Loucy (cell line): ENCODE results near the gene SLC16A10.

Source experiments
- H2AFZ ChIP-seq: fragments of 200-600 bp; sonication (generic); 2 replicates; pipeline ENCODE4 v1.6.0; 2016; ENCODE audit warnings: antibody characterized with exemption, mild to moderate bottlenecking, low read length, moderate library complexity
- H3F3A ChIP-seq: fragments of 200-600 bp; 2 replicates; pipeline ENCODE4 v1.6.0; 2016; ENCODE audit warnings: antibody characterized with exemption, low read depth, mild to moderate bottlenecking
- H3K27me3 ChIP-seq: fragments of 200-600 bp; sonication (generic); 2 replicates; pipeline ENCODE4 v1.6.1; 2014; ENCODE audit warnings: low read length, mild to moderate bottlenecking; ENCODE audit not compliant: insufficient read depth, poor library complexity, severe bottlenecking
- H3K36me3 ChIP-seq: fragments of 200-600 bp; sonication (generic); 2 replicates; pipeline ENCODE4 v1.6.1; 2016; ENCODE audit warnings: low read length; ENCODE audit not compliant: insufficient read depth
- H3K4me1 ChIP-seq: fragments of 200-600 bp; sonication (generic); 2 replicates; pipeline ENCODE4 v1.5.1; 2014; ENCODE audit warnings: low read length, mild to moderate bottlenecking; ENCODE audit not compliant: insufficient read depth, poor library complexity, severe bottlenecking
- H3K4me2 ChIP-seq: fragments of 200-600 bp; sonication (generic); 2 replicates; pipeline ENCODE4 v1.6.0; 2014; ENCODE audit warnings: antibody characterized with exemption, low read length, low read depth, mild to moderate bottlenecking; ENCODE audit not compliant: poor library complexity, severe bottlenecking
- H3K4me3 ChIP-seq: fragments of 200-600 bp; sonication (generic); 2 replicates; pipeline ENCODE4 v1.5.1; 2014; ENCODE audit warnings: low read length, mild to moderate bottlenecking, mixed read lengths; ENCODE audit not compliant: poor library complexity, severe bottlenecking
- H3K79me2 ChIP-seq: fragments of 200-600 bp; sonication (generic); 2 replicates; pipeline ENCODE4 v1.6.1; 2014; ENCODE audit warnings: low read length; ENCODE audit not compliant: insufficient read depth
- H3K9ac ChIP-seq: fragments of 200-600 bp; sonication (generic); 2 replicates; pipeline ENCODE4 v1.6.0; 2014; ENCODE audit warnings: mild to moderate bottlenecking, low read depth, low read length, moderate library complexity; ENCODE audit not compliant: poor library complexity, severe bottlenecking
- H3K9me2 ChIP-seq: fragments of 200-600 bp; sonication (generic); replicated peaks from 2 replicates; pipeline ENCODE4 v1.6.1; 2016; ENCODE audit warnings: low read depth, low read length, mixed read lengths
- H3K9me3 ChIP-seq: fragments of 200-600 bp; sonication (generic); 2 replicates; pipeline ENCODE4 v1.6.1; 2014; ENCODE audit warnings: mild to moderate bottlenecking, antibody characterized with exemption, low read length, low read depth; ENCODE audit not compliant: insufficient read depth
- H4K20me1 ChIP-seq: fragments of 200-600 bp; sonication (generic); 2 replicates; pipeline ENCODE4 v1.6.0; 2014; ENCODE audit warnings: antibody characterized with exemption, low read length, mild to moderate bottlenecking; ENCODE audit not compliant: insufficient read depth, poor library complexity, severe bottlenecking
- EZH2phosphoT487 ChIP-seq: fragments of 200-600 bp; IDR thresholded peaks from 2 replicates; pipeline ENCODE4 v1.6.1; 2018; ENCODE audit warnings: antibody characterized with exemption, mild to moderate bottlenecking, moderate library complexity, borderline replicate concordance
- TF ChIP-seq, protein P1 (sequence below): fragments of 200-600 bp; sonication (generic); conservative IDR thresholded peaks from 2 replicates; pipeline ENCODE4 v1.5.1; 2014; ENCODE audit warnings: mild to moderate bottlenecking, antibody characterized with exemption, low read length

The SLC16A10 gene

DNA sequence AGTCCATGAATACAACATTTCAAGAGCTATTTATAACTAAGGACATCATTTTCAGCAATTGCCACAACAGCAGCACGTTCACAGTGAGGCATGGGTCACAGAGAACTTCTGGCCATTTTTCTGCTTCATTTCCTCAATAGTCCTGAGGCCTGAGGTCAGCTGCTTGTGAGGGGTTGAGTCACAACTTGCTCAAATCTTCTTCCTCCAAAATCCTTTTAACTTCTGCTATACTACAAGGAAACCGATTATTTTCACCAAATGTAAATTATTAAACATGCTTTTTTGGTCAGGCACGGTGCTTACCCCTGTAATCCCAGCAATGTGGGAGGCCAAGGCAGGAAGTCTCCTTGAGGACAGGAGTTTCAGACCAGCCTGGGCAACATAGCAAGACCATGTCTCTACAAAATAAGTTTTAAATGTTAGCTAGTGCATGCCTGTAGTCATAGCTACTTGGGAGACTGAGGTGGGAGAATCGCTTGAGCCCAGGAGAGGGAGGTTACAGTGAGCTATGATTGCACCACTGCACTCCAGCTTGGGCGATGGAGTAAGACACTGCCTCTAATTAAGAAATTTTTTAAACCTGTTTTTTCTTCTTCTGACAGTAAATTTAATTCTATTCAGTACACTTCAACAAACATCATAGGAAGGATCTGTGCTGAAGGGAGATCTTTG is 11.1 kb upstream of the SLC16A10 start:
- H3K4me1 ChIP-seq: peaks cover under 1% of the 10 kb centered on the region

DNA sequence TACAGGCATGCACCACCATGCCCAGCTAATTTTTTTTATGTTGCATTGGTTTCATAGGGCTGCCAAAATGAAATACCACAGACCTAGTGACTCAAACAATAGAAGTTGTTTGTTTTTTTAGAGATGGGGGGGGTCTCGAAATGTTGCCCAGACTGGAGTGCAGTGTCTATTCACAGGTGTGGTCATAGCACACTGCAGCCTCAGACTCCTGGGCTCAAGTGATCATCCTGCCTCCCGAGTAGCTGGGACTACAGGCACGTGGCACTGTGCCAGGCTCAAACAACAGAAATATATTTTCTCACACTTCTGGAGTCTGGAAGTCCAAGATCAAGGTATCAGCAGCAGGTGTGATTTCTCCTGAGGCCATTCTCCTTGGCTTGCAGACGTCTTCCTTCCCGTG is 6.6 kb upstream of the SLC16A10 start:
- TF ChIP-seq, protein P1, sequence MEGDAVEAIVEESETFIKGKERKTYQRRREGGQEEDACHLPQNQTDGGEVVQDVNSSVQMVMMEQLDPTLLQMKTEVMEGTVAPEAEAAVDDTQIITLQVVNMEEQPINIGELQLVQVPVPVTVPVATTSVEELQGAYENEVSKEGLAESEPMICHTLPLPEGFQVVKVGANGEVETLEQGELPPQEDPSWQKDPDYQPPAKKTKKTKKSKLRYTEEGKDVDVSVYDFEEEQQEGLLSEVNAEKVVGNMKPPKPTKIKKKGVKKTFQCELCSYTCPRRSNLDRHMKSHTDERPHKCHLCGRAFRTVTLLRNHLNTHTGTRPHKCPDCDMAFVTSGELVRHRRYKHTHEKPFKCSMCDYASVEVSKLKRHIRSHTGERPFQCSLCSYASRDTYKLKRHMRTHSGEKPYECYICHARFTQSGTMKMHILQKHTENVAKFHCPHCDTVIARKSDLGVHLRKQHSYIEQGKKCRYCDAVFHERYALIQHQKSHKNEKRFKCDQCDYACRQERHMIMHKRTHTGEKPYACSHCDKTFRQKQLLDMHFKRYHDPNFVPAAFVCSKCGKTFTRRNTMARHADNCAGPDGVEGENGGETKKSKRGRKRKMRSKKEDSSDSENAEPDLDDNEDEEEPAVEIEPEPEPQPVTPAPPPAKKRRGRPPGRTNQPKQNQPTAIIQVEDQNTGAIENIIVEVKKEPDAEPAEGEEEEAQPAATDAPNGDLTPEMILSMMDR: no peak
- no peak for TF ChIP-seq EZH2phosphoT487
- no peaks in the 10 kb centered on the region for H4K20me1 ChIP-seq
- no peaks in the 10 kb centered on the region for H3K9me3 ChIP-seq
- no peaks in the 10 kb centered on the region for H3K36me3 ChIP-seq
- no peak overlapping the region for H3K9ac ChIP-seq
- H3K9me2 ChIP-seq: no peaks in the 10 kb centered on the region
- H3K4me3 ChIP-seq: no peak overlapping the region
- H3K79me2 ChIP-seq: no peaks in the 10 kb centered on the region
- H3K4me1 ChIP-seq: no peaks in the 10 kb centered on the region
- H2AFZ ChIP-seq: no peak overlapping the region
- no peak overlapping the region for H3K4me2 ChIP-seq
- H3K27me3 ChIP-seq: no peaks in the 10 kb centered on the region
- H3F3A ChIP-seq: no peaks in the 10 kb centered on the region

More for the DNA sequence above, 11.1 kb upstream of the SLC16A10 start:
- Histone ChIP-seq H3K27me3 (no peaks in the 10 kb centered on the region), H3F3A (no peaks in the 10 kb centered on the region), H3K36me3 (no peaks in the 10 kb centered on the region), H3K9me2 (no peaks in the 10 kb centered on the region), H3K9ac (no peak overlapping the region), H2AFZ (no peak overlapping the region), H4K20me1 (no peaks in the 10 kb centered on the region), H3K4me2 (no peak overlapping the region), H3K4me3 (no peak overlapping the region), H3K79me2 (no peaks in the 10 kb centered on the region), H3K9me3 (no peaks in the 10 kb centered on the region)
- TF ChIP-seq EZH2phosphoT487: no peak
- TF ChIP-seq, protein P1: no peak

DNA sequence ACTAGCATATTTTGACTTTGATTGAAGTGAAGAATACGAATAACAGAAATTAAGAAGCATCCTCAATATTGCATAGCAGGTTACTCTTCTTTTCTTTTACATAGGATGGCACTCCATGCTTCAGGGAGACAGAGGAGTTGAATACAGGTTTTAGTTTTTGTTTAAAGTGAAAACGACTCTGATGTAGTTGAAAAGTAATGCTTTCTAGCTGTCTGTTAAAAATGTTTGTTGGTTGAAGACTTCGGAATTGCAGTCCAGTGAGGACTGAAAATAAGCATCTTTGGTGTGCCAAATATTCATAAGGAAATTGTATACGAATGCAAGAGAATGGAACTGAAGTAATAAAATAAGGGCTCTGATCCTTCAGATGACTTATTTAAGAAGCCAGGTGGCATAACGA is 618 bp upstream of the SLC16A10 start:
- H3K9ac ChIP-seq: peak overlapping the region; percentile 68
- H3K36me3 ChIP-seq: no peaks in the 10 kb centered on the region
- peak overlapping the region; percentile 85 for H3K4me2 ChIP-seq
- peaks cover 45% of the 10 kb centered on the region for H3K4me1 ChIP-seq
- peak overlapping the region; percentile 87 for H3K4me3 ChIP-seq
- H3K27me3 ChIP-seq: no peaks in the 10 kb centered on the region
- H3F3A ChIP-seq: no peaks in the 10 kb centered on the region
- no peak for TF ChIP-seq EZH2phosphoT487
- TF ChIP-seq, protein P1: no peak
- peak overlapping the region; percentile 92 for H2AFZ ChIP-seq
- H3K9me2 ChIP-seq: no peaks in the 10 kb centered on the region
- H3K79me2 ChIP-seq: peaks cover 41% of the 10 kb centered on the region
- peaks cover 32% of the 10 kb centered on the region for H4K20me1 ChIP-seq
- no peaks in the 10 kb centered on the region for H3K9me3 ChIP-seq
